Measurements from ENCODE around the gene CACNA1F. TPM values are rescaled to one million over a fixed set of nuclear protein-coding genes. Genes with fewer than 3 reads are reported as not detected.

The CACNA1F gene
- total RNA-seq, 4 donors from 2014 or later = 0.32 to 2.8 (median 0.96) TPM; not detected in 1

Other genes with a start within 250 kb of the CACNA1F start
- gene GRIPAP1, start 231.1 kb downstream of the CACNA1F start, total RNA-seq = 100 to 1,000 TPM in 1 of 4 donors, 10 to 100 TPM in 3; 34.8 to 102 (median 52.9) TPM
- 10 to 100 TPM; 31.7 to 45.6 (median 44.7) TPM for gene TFE3, start 190.0 kb downstream of the CACNA1F start, total RNA-seq
- gene CCDC120, start 174.3 kb downstream of the CACNA1F start, total RNA-seq = 10 to 100 TPM in 2 of 4 donors, 1 to 10 TPM in 2; 4.4 to 19.1 (median 9.9) TPM
- gene PRAF2, start 159.3 kb downstream of the CACNA1F start, total RNA-seq = 10 to 100 TPM in 2 of 4 donors, 1 to 10 TPM in 2; 3.4 to 16.8 (median 9.2) TPM
- 100 to 1,000 TPM in 2 of 4 donors, 10 to 100 TPM in 2; 73.5 to 205 (median 117) TPM for gene WDR45, start 153.5 kb downstream of the CACNA1F start, total RNA-seq
- 10 to 100 TPM; 10.7 to 21.8 (median 18.0) TPM for gene GPKOW, start 109.6 kb downstream of the CACNA1F start, total RNA-seq
- 10 to 100 TPM in 3 of 4 donors, 1 to 10 TPM in 1; 5.6 to 28.8 (median 12.7) TPM for gene MAGIX, start 70.6 kb downstream of the CACNA1F start, total RNA-seq
- 10 to 100 TPM; 31.0 to 60.3 (median 43.2) TPM for gene PLP2, start 61.4 kb downstream of the CACNA1F start, total RNA-seq
- 10 to 100 TPM; 14.5 to 40.0 (median 33.2) TPM for gene PRICKLE3, start 47.0 kb downstream of the CACNA1F start, total RNA-seq
- gene SYP, start 33.1 kb downstream of the CACNA1F start, total RNA-seq = 1 to 10 TPM; 1.1 to 7.6 (median 5.0) TPM
- 10 to 100 TPM; 11.0 to 13.7 (median 12.6) TPM for gene CCDC22, start 2.1 kb upstream of the CACNA1F start, total RNA-seq
- gene FOXP3, start 31.4 kb upstream of the CACNA1F start, total RNA-seq = not detected
- gene PPP1R3F, start 36.5 kb upstream of the CACNA1F start, total RNA-seq = 10 to 100 TPM in 1 of 4 donors, 1 to 10 TPM in 3; 2.0 to 18.7 (median 2.8) TPM
- gene GAGE10, start 70.3 kb upstream of the CACNA1F start, total RNA-seq = not detected
- not detected for gene GAGE12J, start 88.7 kb upstream of the CACNA1F start, total RNA-seq
- not detected for gene GAGE13, start 98.2 kb upstream of the CACNA1F start, total RNA-seq